ENCODE measurements around the gene ASIC2. TPM values are rescaled to one million over a fixed set of nuclear protein-coding genes. Genes with fewer than 3 reads are reported as not detected.

ASIC2 gene
- total RNA-seq, 1 experiment from 2014 or later, result 0.11 TPM

DNA sequence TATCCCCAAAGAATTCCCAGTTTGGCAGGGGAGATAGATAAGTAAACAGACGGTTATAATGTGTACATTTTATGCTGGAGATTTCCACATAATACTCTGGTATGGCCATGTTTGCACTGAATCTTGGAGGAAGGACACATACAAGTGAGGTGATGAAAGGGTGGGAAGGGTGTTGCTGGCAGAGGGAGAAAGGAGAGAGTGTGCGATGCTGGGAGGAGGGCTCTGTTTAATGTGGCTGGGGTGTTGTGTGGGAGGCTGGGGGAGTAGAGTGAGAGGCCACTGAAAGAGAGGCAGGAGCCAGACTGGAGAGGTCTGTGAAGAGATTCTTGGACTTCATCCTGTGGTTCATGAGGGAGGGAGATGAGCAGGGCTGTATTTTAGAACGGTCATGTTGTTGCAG, 213.9 kb downstream of the ASIC2 start:
- Histone ChIP-seq H3K4me2 (ENCODE audit: low read length) (no peak overlapping the region), H3K79me2 (ENCODE audit: low read length) (no peaks in the 10 kb centered on the region), H3K9me2 (replicated peaks; ENCODE audit: low read length) (no peaks in the 10 kb centered on the region), H3K27me3 (ENCODE audit: low read length) (peaks cover 20% of the 10 kb centered on the region; the same call in 1 of the 2 replicates), H3K36me3 (ENCODE audit: low read depth, low read length) (no peaks in the 10 kb centered on the region), H3F3A (ENCODE audit: low read length, unreplicated experiment) (no peaks in the 10 kb centered on the region), H3K4me1 (ENCODE audit: insufficient read depth, low read length) (no peaks in the 10 kb centered on the region), H4K20me1 (ENCODE audit: low read length) (no peaks in the 10 kb centered on the region), H3K9ac (ENCODE audit: low read length) (no peak overlapping the region), H2AFZ (ENCODE audit: low read length) (no peak overlapping the region), H3K4me3 (ENCODE audit: low read length) (no peak overlapping the region), H3K27ac (ENCODE audit: low read length) (no peak overlapping the region), H3K9me3 (ENCODE audit: low read length) (no peaks in the 10 kb centered on the region)
- DNase-seq, result no peak
- TF ChIP-seq, protein P1, sequence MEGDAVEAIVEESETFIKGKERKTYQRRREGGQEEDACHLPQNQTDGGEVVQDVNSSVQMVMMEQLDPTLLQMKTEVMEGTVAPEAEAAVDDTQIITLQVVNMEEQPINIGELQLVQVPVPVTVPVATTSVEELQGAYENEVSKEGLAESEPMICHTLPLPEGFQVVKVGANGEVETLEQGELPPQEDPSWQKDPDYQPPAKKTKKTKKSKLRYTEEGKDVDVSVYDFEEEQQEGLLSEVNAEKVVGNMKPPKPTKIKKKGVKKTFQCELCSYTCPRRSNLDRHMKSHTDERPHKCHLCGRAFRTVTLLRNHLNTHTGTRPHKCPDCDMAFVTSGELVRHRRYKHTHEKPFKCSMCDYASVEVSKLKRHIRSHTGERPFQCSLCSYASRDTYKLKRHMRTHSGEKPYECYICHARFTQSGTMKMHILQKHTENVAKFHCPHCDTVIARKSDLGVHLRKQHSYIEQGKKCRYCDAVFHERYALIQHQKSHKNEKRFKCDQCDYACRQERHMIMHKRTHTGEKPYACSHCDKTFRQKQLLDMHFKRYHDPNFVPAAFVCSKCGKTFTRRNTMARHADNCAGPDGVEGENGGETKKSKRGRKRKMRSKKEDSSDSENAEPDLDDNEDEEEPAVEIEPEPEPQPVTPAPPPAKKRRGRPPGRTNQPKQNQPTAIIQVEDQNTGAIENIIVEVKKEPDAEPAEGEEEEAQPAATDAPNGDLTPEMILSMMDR (conservative IDR thresholded peaks at IDR 0.05; ENCODE audit: low read depth, low read length), result no peak
- TF ChIP-seq EZH2phosphoT487 (IDR thresholded peaks at IDR 0.05; ENCODE audit: borderline replicate concordance, low read length), result no peak
- TF ChIP-seq EZH2 (IDR thresholded peaks at IDR 0.05; ENCODE audit: low read length, unreplicated experiment), result no peak
- BruUV-seq (replicated peaks), result no TSS peak
- CTCF ChIA-PET, result no interaction called here
- no peak for ATAC-seq
- POLR2A ChIA-PET (ENCODE audit: unreplicated experiment), result no interaction called here
- intact Hi-C loops (cut with micrococcal nuclease), result no loop called here

DNA sequence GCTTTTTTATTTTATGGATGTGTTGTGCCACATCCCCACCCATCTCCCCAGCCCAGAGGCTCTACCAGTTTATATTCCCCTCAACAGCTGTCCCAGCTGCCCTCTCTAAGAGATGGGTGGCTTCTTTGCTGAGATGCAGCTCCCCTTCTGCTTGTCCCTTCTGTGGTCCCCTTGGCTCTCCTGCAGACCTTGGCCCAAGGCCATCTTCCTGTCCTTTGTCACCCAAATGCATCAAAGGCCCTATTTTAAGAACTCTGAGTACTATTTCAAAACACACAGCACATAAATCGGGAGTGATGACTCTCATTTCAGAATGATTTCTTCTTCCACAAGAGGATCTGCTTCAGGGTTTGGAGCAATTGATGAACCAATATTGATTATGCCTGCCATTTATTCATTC, 216.1 kb downstream of the ASIC2 start:
- no peaks in the 10 kb centered on the region for H3K9me2 ChIP-seq (replicated peaks; ENCODE audit: low read length)
- no peak overlapping the region for H3K4me3 ChIP-seq (ENCODE audit: low read length)
- H3K4me1 ChIP-seq (ENCODE audit: insufficient read depth, low read length), result peaks cover 10% of the 10 kb centered on the region; the same call in 1 of the 2 replicates
- H3K4me2 ChIP-seq (ENCODE audit: low read length), result no peak overlapping the region
- H3K36me3 ChIP-seq (ENCODE audit: low read depth, low read length), result no peaks in the 10 kb centered on the region
- intact Hi-C loops (cut with micrococcal nuclease), result no loop called here
- H3K27me3 ChIP-seq (ENCODE audit: low read length), result peaks cover 16% of the 10 kb centered on the region; the same call in 1 of the 2 replicates
- POLR2A ChIA-PET (ENCODE audit: unreplicated experiment), result no interaction called here
- DNase-seq, result no peak
- TF ChIP-seq EZH2 (IDR thresholded peaks at IDR 0.05; ENCODE audit: low read length, unreplicated experiment), result no peak
- TF ChIP-seq, protein P1 (conservative IDR thresholded peaks at IDR 0.05; ENCODE audit: low read depth, low read length), result no peak
- TF ChIP-seq EZH2phosphoT487 (IDR thresholded peaks at IDR 0.05; ENCODE audit: borderline replicate concordance, low read length), result no peak
- no peaks in the 10 kb centered on the region for H3K79me2 ChIP-seq (ENCODE audit: low read length)
- BruUV-seq (replicated peaks), result no TSS peak
- CTCF ChIA-PET, result no interaction called here
- H3K27ac ChIP-seq (ENCODE audit: low read length), result no peak overlapping the region
- H3K9ac ChIP-seq (ENCODE audit: low read length), result no peak overlapping the region
- ATAC-seq, result no peak
- H4K20me1 ChIP-seq (ENCODE audit: low read length), result no peaks in the 10 kb centered on the region
- H3F3A ChIP-seq (ENCODE audit: low read length, unreplicated experiment), result no peaks in the 10 kb centered on the region
- no peak overlapping the region for H2AFZ ChIP-seq (ENCODE audit: low read length)
- H3K9me3 ChIP-seq (ENCODE audit: low read length), result no peaks in the 10 kb centered on the region

DNA sequence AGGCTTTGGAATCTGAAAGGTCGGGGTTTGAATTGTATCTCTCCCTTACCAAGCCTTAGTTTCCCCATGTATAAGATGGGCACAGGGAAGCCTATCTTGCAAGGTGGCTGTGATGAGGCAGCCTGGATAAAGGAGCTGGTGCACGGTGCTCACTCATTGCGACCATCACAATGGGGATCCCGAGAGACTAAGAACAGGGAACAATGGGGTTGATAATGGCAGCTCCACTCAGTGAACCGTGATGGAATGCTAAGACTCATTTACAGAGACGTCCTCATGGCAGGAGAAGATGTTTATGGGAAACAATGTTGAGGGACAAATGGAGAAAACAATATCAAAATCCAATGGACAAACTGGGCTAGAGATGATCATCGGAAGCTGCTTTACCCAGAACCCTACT, 219.7 kb downstream of the ASIC2 start:
- ChIA-PET POLR2A (ENCODE audit: unreplicated experiment) (no interaction called here), CTCF (no interaction called here)
- Histone ChIP-seq H3K27me3 (ENCODE audit: low read length) (peaks cover 11% of the 10 kb centered on the region; the same call in 1 of the 2 replicates), H3K4me2 (ENCODE audit: low read length) (peak overlapping the region; percentile 49), H3K36me3 (ENCODE audit: low read depth, low read length) (no peaks in the 10 kb centered on the region), H3K4me3 (ENCODE audit: low read length) (no peak overlapping the region), H3K4me1 (ENCODE audit: insufficient read depth, low read length) (peaks cover 10% of the 10 kb centered on the region; the same call in 1 of the 2 replicates), H3K9me2 (replicated peaks; ENCODE audit: low read length) (no peaks in the 10 kb centered on the region), H3K27ac (ENCODE audit: low read length) (peak overlapping the region; percentile 44), H2AFZ (ENCODE audit: low read length) (no peak overlapping the region), H3F3A (ENCODE audit: low read length, unreplicated experiment) (no peaks in the 10 kb centered on the region), H3K79me2 (ENCODE audit: low read length) (no peaks in the 10 kb centered on the region), H3K9me3 (ENCODE audit: low read length) (no peaks in the 10 kb centered on the region), H4K20me1 (ENCODE audit: low read length) (no peaks in the 10 kb centered on the region), H3K9ac (ENCODE audit: low read length) (no peak overlapping the region)
- intact Hi-C loops (cut with micrococcal nuclease), result no loop called here
- no peak for DNase-seq
- no peak for ATAC-seq
- no TSS peak for BruUV-seq (replicated peaks)
- TF ChIP-seq, protein P1 (conservative IDR thresholded peaks at IDR 0.05; ENCODE audit: low read depth, low read length), result no peak
- TF ChIP-seq EZH2phosphoT487 (IDR thresholded peaks at IDR 0.05; ENCODE audit: borderline replicate concordance, low read length) (no peak), EZH2 (IDR thresholded peaks at IDR 0.05; ENCODE audit: low read length, unreplicated experiment) (no peak)
